ENCODE data around the gene FBXL17.
A peak's percentile ranks its signal among the peaks of the same experiment; 100 is the strongest.

Gene FBXL17

GRCh38 chr5:107812570-107813141 lies 569.2 kb downstream of the FBXL17 start:
- DNase-seq (ENCODE audit: low spot score), result peak; percentile 78

- no peak for DNase-seq (ENCODE audit: low spot score)
These were observed 572.5 kb downstream of the FBXL17 start for GRCh38 chr5:107809201-107810034.
